DMS153 (cell line): Measurements from ENCODE around the gene SMARCB1.

Experiments
- DNase-seq: peaks from one replicate; lab custom pipeline; 2025; lab: John Stamatoyannopoulos, UW

SMARCB1 gene

DNA sequence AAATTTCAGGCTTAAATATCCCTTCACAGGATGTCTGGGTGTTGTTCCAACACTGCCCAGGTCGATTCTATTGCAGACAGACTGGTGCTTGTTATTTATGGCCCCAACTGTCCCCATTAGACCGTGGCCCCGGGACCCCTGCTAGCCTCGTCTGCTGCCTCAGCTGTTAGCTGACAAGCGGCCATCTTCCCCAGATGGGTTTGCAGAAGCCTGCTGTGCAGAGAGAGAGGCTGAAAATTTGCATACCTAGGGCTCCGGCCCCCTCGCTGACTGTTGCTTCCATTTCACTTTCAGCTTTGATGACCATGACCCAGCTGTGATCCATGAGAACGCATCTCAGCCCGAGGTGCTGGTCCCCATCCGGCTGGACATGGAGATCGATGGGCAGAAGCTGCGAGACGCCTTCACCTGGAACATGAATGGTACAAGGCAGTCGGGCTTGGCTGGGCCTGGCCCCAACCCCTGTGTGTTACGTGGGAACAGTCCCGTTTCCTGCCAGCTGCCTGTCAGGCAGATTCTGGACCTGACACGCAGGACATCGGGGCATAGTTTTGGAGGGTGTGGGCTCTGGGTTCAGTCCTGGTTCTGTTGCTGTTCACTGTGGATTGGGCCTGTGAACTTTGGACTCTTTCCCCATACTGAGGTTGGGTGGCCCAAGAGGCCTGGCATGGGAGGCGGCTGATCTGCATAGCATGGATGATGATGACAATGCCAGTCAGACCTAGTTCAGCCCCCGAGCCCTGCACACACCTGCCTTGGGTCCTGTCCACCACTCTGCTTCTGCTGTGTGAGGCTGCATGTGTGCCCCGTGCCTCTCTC, 16.4 kb downstream of the SMARCB1 start:
- no peak for DNase-seq

DNA sequence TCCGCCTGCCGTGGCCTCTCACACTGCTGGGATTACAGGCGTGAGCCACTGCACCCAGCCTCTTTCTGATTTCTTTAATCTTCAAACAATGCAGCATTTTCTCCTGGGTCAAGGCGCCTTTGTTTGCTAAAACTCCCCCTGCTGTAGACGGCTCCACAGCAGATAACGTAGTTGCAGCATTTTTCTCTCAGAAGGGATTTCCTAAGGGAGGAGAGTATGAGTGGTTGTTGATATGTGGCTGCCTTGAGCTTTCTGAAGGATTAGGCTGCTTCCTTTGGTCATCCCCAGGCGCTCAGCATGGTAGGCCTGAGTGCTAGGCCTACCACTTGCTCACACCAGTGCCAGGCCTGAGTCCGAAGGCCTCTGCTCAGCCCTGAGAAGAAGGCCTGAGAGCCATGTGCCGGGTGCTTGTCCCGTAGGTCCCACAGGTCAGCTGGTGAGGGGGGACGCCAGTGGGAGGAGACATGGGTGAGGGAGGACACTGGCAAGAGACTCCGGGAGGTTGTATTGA, 18.1 kb downstream of the SMARCB1 start:
- DNase-seq = no peak

GRCh38 chr22:23806837-23807236, 20.1 kb downstream of the SMARCB1 start:
- DNase-seq = no peak

- no peak for DNase-seq
Measured at GRCh38 chr22:23812378-23812777, 25.6 kb downstream of the SMARCB1 start.

DNA sequence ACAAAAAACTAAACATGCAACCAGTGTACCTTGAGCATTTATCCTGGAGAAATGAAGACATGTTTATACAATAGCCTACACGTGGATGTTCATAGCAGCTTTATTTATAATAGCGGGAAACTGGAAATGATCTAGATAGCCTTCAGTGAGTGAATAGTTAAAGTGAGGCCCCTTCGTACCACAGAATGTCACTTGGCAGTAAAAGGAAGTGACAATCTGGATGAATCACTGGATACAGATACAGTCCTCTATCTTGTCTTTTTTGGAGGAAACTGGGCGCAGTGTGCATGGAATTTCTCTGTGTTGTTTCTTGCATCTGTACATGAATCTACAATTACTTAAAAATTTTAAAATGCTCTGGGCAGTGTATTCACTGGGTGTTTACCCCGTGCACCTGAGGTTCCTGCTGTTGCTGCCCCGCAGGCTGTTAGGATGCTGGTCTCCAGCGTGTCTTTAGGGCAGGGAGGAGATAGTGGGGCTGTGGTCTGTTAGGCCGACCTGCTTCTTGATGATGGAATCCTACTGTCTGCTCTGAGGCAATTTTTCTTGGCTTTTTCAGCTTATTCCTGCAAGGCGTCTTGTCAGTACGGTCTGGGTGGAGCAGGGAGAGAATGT, 28.9 kb downstream of the SMARCB1 start:
- DNase-seq = no peak

DNA sequence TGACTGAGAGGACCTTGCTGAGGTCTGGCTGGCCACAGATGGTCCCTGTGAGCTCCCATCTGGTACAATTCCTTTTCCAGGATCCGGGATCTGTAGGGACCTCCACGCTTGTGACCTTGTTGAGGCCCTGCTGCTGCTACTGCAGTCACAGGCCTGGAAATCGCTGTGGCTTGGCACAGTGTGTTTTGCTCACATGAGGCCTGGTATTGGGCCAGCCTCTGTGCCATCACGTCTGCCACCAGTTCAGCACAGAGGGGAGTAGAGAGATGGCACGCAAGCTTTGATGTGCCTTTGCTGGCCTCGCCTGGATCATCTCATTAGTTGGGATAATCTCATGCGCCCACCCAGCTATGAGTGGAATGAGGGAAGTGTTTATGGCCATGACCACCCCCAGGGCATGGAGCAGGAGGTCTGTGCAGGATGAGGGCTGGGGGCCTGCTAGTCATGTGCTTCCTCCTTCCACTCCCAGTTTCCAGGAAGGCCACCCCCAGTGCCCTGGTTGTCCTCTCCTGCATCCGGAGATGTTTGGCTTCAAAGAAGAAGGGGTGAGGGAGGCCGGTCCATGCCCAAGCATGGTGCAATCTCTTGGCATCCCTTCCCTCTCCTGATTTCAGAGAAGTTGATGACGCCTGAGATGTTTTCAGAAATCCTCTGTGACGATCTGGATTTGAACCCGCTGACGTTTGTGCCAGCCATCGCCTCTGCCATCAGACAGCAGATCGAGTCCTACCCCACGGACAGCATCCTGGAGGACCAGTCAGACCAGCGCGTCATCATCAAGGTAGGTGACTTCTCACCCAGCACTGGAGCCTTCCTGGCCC, 29.6 kb downstream of the SMARCB1 start:
- no peak for DNase-seq

- no peak for DNase-seq
Measured at GRCh38 chr22:23817146-23817545, 30.4 kb downstream of the SMARCB1 start.

DNA sequence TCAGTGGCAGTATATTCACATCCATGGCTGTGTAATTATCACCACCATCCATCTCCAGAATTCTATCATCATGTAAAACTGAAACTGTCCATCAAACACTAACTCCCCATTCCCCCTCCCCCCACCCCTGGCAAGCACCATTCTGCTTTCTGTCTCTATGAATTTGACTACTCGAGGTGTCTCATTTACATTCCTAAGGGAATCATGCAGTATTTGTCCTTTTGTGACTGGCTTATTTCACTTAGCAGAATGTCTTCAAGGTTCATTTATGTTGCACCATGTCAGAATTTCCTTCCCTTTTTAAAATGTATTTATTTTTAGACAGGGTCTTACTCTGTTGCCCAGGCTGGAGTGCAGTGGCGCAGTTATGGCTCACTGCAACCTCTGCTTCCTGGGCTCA, 31.8 kb downstream of the SMARCB1 start:
- no peak for DNase-seq

GRCh38 chr22:23820748-23821211, 34.0 kb downstream of the SMARCB1 start:
- DNase-seq = no peak

GRCh38 chr22:23822101-23822671, 35.4 kb downstream of the SMARCB1 start:
- no peak for DNase-seq

GRCh38 chr22:23823331-23823791, 36.6 kb downstream of the SMARCB1 start:
- DNase-seq = no peak

DNA sequence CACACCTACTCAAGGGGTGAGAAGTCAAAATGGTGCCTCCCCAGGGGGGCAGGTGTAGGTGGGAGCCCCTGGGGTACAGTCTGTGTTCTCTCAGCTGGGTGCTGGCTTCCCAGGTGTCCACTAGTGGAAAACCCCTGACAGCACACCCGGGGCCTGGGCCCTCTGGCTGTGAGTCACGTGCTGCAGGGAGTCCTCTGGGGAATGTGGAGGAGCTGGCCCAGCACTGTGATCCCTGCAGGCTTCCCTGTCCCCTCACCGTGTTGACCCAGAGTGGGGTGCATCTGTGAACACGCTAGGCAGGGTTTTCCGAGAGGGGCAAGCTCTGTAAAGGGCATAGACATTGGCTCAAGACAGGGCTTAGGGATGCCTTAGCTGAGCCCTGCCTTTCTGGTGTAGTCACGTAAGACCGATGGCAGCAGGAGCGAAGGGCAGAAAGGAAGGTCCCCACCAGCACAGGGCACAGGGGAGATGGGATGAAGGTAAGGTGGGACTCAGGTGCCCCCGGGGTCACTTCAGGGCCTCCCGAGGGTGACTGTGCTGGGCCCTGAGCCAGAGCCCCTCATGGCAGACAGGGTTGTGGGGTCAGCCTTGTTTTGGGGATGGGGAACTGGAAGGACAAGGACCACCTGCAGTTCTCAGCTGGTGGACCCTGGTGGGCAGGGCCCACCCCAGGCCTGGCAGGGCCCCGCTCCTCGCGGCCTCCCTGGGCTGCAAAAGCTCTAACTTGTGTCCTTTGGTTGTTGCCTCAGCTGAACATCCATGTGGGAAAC, 37.9 kb downstream of the SMARCB1 start:
- no peak for DNase-seq

- DNase-seq = no peak
Measured at GRCh38 chr22:23825246-23825905, 38.6 kb downstream of the SMARCB1 start.

- DNase-seq = no peak
Measured at GRCh38 chr22:23826510-23827350, 40.0 kb downstream of the SMARCB1 start.

GRCh38 chr22:23827351-23827995, 40.7 kb downstream of the SMARCB1 start:
- DNase-seq = no peak

DNA sequence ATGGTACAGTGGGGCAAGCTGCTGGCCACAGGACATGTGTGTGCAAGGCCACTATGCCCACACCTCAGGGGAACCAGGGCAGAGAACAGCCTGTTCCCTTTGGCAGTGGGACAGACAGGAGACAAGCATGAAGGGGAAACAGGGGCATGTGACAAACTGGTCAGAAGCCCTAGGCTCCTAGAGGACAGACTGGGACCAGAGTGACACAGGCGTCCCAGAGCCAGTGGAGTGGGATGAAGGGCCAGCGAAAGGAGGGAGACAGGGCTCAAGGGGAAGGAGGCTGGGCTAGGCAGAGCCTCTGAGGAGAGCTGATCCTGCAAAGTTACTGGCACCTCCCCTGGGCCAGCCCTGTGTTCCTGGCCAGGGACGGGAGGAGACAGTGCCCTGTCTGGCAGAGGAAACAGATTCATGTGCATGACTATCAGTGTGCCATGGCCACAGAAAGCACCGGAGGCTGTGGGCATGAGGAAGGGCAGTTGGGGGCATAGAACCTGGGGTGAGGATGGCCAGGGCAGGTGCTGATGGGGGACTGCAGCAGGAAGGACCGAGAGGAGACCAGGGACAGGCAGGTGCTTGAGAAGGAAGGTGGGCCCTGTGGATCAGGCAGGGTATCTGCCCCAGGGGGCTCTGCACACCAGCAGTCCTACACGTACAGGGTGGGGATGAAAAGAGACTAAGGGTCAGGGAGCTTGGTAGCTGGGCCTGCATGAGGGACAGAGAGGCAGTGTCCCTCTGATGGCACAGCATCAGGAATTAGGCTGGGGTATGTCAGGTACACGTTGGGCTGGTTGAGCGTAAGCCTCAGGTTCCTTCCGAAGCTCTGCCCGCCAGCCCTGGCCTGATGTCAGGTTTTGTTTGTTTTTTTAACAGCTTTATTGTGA, 42.3 kb downstream of the SMARCB1 start:
- no peak for DNase-seq

DNA sequence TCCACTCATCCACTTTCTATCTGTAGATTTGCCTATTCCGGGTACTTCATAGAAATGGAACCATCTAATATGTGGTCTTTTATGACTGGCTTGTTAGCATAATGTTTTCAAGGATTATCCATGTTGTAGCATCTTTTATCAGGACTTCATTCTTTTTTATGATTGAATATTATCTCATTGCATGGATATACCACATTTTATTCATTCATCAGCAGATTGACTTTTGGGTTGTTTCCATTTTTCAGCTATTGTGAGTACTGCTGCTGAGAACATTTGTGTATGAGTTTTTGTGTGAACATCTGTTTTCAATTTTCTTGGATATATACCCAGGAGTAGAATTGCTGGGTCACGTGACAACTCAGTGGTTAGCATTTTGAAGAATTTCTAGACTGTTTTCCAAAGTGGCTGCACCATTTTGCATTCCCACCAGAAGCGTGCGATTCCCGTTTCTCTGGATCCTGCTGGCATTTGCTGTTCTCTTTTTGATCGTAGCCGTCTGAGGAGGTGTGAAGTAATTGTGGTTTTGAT, 43.1 kb downstream of the SMARCB1 start:
- no peak for DNase-seq

GRCh38 chr22:23831261-23831660, 44.5 kb downstream of the SMARCB1 start:
- DNase-seq = no peak
